ENCODE measurements around the gene ZNF462. TPM values are rescaled to one million over a fixed set of nuclear protein-coding genes. Genes with fewer than 3 reads are reported as not detected.

The ZNF462 gene
- total RNA-seq, 1 donor from 2014 or later = 98.3 TPM

DNA sequence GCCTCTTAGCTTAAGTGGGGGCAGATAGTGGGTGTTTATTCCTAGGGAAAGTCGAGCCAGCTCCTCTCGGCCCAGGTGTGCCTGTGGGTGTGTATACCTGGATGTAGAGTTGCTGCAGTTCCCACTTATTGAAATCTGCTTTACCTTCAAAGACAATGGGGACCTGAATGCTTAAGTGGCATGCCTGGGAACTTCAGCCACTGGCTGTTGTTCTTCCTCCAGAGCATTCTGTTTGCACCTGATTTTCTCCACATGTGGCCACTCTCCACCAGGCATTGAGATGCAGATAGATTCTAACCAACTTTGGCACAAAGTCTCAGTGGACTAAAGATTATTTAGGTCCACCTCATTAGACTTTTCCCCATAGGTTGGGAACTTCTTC lies 186.8 kb downstream of the ZNF462 start:
- H3K36me3 Mint-ChIP-seq (ENCODE audit: low read depth, unreplicated experiment) = no peaks in the 10 kb centered on the region
- DNase-seq (ENCODE audit: low spot score) = no peak
- H3K4me1 Mint-ChIP-seq (ENCODE audit: unreplicated experiment) = peaks cover 51% of the 10 kb centered on the region
- H3K9me3 Mint-ChIP-seq (ENCODE audit: unreplicated experiment) = no peaks in the 10 kb centered on the region
- H3K4me3 Mint-ChIP-seq (ENCODE audit: unreplicated experiment) = no peak overlapping the region
- TF ChIP-seq, protein P1, sequence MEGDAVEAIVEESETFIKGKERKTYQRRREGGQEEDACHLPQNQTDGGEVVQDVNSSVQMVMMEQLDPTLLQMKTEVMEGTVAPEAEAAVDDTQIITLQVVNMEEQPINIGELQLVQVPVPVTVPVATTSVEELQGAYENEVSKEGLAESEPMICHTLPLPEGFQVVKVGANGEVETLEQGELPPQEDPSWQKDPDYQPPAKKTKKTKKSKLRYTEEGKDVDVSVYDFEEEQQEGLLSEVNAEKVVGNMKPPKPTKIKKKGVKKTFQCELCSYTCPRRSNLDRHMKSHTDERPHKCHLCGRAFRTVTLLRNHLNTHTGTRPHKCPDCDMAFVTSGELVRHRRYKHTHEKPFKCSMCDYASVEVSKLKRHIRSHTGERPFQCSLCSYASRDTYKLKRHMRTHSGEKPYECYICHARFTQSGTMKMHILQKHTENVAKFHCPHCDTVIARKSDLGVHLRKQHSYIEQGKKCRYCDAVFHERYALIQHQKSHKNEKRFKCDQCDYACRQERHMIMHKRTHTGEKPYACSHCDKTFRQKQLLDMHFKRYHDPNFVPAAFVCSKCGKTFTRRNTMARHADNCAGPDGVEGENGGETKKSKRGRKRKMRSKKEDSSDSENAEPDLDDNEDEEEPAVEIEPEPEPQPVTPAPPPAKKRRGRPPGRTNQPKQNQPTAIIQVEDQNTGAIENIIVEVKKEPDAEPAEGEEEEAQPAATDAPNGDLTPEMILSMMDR (IDR thresholded peaks at IDR 0.05; ENCODE audit: unreplicated experiment) = no peak
- H3K27ac Mint-ChIP-seq (ENCODE audit: unreplicated experiment) = no peak overlapping the region
- peaks cover 11% of the 10 kb centered on the region for H3K27me3 Mint-ChIP-seq (ENCODE audit: unreplicated experiment)

DNA sequence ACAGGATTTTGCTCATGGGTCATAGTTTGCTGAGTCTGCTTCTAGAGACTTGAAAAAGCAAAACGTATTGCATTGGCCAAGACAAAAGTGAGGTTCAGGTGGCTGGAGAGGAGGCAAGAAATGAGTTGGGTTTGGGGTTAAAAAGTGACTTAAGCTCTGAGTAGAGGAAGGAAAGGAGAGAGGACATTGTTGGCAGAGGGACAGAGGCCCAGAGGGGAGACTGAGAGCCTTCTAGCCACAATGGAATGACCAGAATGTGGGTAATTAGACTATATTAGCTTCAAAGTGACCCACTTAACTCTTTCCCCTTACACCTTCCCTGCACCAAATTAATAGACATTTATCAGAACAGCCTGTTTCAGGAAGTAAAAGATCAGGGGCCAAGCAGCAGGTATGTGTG lies 188.4 kb downstream of the ZNF462 start:
- Mint-ChIP-seq H3K9me3 (ENCODE audit: unreplicated experiment) (no peaks in the 10 kb centered on the region), H3K36me3 (ENCODE audit: low read depth, unreplicated experiment) (no peaks in the 10 kb centered on the region), H3K4me1 (ENCODE audit: unreplicated experiment) (peaks cover 44% of the 10 kb centered on the region), H3K27ac (ENCODE audit: unreplicated experiment) (peak overlapping the region; percentile 74), H3K4me3 (ENCODE audit: unreplicated experiment) (no peak overlapping the region), H3K27me3 (ENCODE audit: unreplicated experiment) (peaks cover 11% of the 10 kb centered on the region)
- no peak for DNase-seq (ENCODE audit: low spot score)
- TF ChIP-seq, protein P1 (IDR thresholded peaks at IDR 0.05; ENCODE audit: unreplicated experiment) = no peak

DNA sequence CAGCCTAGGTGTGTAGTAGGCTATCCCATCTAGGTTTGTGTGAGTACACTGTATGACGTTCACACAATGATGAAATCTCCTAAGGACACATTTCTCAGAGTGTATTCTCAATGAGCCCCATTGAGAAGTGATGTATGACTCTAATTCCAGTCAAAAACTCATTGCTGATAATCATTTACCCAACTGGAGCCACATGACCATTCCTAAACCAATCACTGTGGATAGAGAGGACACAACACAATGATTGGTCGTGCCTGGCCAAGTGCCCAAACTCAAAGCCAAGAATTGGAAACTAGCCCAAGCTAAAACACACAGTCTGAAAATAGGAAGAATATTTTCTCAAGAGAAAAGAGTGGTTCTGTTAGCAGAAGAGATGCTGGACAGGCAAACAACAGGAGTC lies 191.2 kb downstream of the ZNF462 start:
- H3K4me1 Mint-ChIP-seq (ENCODE audit: unreplicated experiment) = peaks cover 26% of the 10 kb centered on the region
- H3K9me3 Mint-ChIP-seq (ENCODE audit: unreplicated experiment) = no peaks in the 10 kb centered on the region

DNA sequence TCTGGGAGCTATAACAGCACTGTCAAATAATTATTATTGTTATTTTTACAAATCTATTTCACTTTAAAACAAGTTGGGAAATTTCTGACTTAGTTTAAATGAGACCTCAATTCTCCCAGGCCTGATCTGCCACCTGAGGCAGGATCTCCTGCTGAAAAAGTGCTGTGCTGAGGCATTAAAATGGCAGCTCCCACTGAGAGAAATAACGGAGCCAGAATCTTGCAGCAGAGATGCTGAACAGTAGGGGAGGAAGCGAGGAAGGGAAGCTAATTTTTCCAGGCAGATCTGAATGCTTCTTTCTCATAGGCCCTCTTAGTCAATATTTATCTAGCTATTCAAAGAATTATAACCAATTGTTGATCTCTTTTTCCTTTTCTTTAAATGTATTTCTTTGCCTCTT lies 196.3 kb downstream of the ZNF462 start:
- Mint-ChIP-seq H3K27me3 (ENCODE audit: unreplicated experiment) (peaks cover 2% of the 10 kb centered on the region), H3K9me3 (ENCODE audit: unreplicated experiment) (no peaks in the 10 kb centered on the region), H3K4me1 (ENCODE audit: unreplicated experiment) (peaks cover 4% of the 10 kb centered on the region), H3K36me3 (ENCODE audit: low read depth, unreplicated experiment) (no peaks in the 10 kb centered on the region), H3K27ac (ENCODE audit: unreplicated experiment) (no peak overlapping the region), H3K4me3 (ENCODE audit: unreplicated experiment) (no peak overlapping the region)
- DNase-seq (ENCODE audit: low spot score) = no peak
- TF ChIP-seq, protein P1 (IDR thresholded peaks at IDR 0.05; ENCODE audit: unreplicated experiment) = no peak

More for the DNA sequence above, 191.2 kb downstream of the ZNF462 start:
- Mint-ChIP-seq H3K27me3 (ENCODE audit: unreplicated experiment) (no peaks in the 10 kb centered on the region), H3K27ac (ENCODE audit: unreplicated experiment) (no peak overlapping the region), H3K36me3 (ENCODE audit: low read depth, unreplicated experiment) (no peaks in the 10 kb centered on the region), H3K4me3 (ENCODE audit: unreplicated experiment) (no peak overlapping the region)
- TF ChIP-seq, protein P1 (IDR thresholded peaks at IDR 0.05; ENCODE audit: unreplicated experiment) = no peak
- no peak for DNase-seq (ENCODE audit: low spot score)

DNA sequence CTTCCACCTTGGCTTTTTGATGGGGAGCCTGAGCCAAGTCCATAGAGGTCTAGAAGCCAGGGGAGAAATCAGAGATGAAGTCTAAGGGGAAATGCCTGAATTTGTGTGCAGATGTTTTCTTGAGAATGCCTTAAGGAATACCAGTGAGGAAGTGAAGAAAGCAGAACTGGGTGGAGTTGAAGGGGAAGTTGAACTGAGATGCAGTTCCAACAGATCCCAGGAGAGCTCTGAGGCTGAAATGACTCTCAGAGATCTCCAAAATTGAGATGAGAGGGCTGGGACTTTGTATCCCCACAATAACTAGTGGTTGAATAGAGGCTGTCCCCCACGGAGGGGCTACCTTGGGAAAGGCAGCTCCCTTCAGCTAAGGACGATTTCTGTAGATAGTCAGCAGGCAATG lies 197.1 kb downstream of the ZNF462 start:
- no peak overlapping the region for H3K27ac Mint-ChIP-seq (ENCODE audit: unreplicated experiment)
- H3K36me3 Mint-ChIP-seq (ENCODE audit: low read depth, unreplicated experiment) = no peaks in the 10 kb centered on the region
- TF ChIP-seq, protein P1 (IDR thresholded peaks at IDR 0.05; ENCODE audit: unreplicated experiment) = no peak
- no peak for DNase-seq (ENCODE audit: low spot score)
- H3K4me1 Mint-ChIP-seq (ENCODE audit: unreplicated experiment) = peaks cover 4% of the 10 kb centered on the region
- H3K4me3 Mint-ChIP-seq (ENCODE audit: unreplicated experiment) = no peak overlapping the region
- peaks cover 2% of the 10 kb centered on the region for H3K27me3 Mint-ChIP-seq (ENCODE audit: unreplicated experiment)
- no peaks in the 10 kb centered on the region for H3K9me3 Mint-ChIP-seq (ENCODE audit: unreplicated experiment)

Data from endothelial cell (in vitro differentiated cells).